DOHH2 (cell line): ENCODE measurements around the gene FILIP1L.

Experiments
- CTCF ChIP-seq: fragments of 200-600 bp; sonication (generic); IDR thresholded peaks from one replicate; pipeline ENCODE4 v1.5.1; 2014; ENCODE audit warnings: antibody characterized with exemption, mild to moderate bottlenecking, low read depth, low read length; ENCODE audit not compliant: poor library complexity, severe bottlenecking
- EZH2phosphoT487 ChIP-seq: fragments of 200-600 bp; sonication (generic); IDR thresholded peaks from 2 replicates; pipeline ENCODE4 v1.6.1; 2017; ENCODE audit warnings: borderline replicate concordance, mild to moderate bottlenecking, antibody characterized with exemption, low read length, moderate library complexity, mixed read lengths

GRCh38 chr3:99962703-99963102 lies 151.6 kb downstream of the FILIP1L start:
- TF ChIP-seq CTCF, result no peak
- no peak for TF ChIP-seq EZH2phosphoT487
